ENCODE results near the gene DIPK2A.

Gene DIPK2A

GRCh38 chr3:143974271-143975238, 2.9 kb downstream of the DIPK2A start:
- DNase-seq (ENCODE audit: low spot score): no peak

GRCh38 chr3:143975554-143976152, 4.0 kb downstream of the DIPK2A start:
- peak; percentile 18 for DNase-seq (ENCODE audit: low spot score)

DNA sequence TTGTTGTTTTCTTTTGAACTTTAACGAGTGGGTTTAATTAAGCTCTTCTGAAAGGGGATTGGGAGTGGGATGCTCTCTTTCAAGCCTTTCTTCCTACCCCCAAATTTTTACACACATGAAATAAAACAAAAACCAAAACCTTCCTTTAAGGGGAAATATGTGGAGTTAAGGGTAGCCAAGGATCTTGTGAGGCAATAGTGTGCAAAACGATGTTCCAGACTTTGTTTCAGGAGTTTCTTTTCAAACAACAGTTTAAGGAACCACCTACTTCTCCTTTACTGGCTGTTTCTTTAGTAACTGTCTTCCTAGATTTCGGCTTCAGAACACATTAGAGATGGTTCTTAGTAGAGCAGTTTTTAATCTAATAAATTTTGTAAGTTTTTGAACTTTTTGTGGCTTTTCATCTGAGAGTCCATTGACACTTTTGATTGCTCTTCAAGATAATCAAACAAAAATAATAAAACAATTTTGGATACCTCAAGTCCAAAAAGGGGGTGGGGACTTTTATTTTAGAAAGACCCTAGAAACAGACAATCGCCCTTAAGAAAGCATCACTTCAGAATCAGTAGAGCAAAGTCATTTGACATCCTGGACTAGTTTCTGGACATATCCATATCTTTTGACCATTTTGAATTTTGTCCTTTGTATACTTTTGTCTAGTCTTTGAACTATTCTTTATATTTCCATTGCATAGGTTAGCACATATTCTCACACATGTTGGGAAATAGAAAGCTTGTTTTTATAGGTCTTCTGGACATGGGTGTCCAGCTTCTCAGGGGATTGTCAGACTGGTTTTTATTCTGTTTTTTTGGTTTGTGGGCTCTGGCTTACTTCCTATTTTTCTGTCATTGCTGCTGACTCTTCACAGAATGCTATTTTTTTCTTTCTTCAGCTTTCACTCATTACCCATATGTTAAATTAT, 6.0 kb downstream of the DIPK2A start:
- no peak for DNase-seq (ENCODE audit: low spot score)

DNA sequence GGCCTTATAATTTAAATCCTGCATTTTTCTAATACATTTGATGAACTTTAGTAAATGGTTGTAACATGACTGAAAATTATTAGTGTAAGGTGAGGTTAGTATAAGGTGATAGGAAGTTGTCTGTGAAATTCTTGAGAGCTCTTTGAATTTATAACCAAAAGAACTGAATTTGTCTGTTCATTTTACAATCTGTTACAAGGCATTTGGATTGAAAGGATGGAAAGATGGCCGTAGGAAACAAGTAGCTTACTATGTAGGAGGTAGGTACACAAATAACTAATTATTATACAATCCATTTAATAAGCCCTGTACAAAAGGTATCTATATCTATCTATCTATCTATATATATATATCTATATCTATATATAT, 6.6 kb downstream of the DIPK2A start:
- DNase-seq (ENCODE audit: low spot score): no peak

- no peak for DNase-seq (ENCODE audit: low spot score)
Observed at GRCh38 chr3:143979041-143979440, 7.4 kb downstream of the DIPK2A start.

- no peak for DNase-seq (ENCODE audit: low spot score)
Observed at GRCh38 chr3:143979813-143980212, 8.2 kb downstream of the DIPK2A start.

DNA sequence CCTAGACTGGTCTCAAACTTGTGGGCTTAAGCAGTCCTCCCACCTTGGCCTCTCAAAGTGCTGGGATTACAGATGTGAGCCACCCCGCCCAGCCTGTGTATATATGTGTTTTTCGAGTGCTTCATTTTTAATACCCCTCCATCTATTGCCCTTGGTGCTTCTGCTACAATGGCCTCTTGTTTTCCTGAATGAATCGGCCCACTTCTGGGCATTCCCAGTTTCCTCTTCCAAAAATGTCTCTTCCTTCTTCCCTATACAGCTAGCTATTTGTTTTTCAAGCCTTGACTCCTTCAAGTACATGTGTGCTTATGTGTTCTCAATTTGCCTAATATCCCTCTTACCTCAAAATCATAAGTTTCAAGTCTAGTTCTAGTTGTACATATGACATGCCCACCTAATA, 16.7 kb downstream of the DIPK2A start:
- no peak for DNase-seq (ENCODE audit: low spot score)

DNA sequence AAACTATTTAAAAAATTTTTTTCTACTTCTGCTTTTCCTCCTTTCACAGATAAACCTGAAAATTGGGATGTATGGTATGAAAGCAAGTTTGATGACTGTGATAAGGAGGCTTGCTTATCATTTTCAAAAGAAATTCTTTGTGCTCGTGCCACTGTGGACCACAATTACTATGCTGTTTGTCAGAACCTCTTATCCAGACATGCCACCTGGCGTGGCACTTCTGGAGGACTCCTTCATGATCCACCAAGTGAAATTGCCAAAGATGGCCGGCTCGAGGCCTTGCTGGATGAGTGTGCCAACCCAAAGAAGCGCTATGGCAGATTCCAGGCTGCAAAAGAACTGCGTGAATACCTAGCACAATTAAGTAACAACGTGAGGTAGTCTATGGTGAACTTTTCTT, 17.8 kb downstream of the DIPK2A start:
- no peak for DNase-seq (ENCODE audit: low spot score)

DNA sequence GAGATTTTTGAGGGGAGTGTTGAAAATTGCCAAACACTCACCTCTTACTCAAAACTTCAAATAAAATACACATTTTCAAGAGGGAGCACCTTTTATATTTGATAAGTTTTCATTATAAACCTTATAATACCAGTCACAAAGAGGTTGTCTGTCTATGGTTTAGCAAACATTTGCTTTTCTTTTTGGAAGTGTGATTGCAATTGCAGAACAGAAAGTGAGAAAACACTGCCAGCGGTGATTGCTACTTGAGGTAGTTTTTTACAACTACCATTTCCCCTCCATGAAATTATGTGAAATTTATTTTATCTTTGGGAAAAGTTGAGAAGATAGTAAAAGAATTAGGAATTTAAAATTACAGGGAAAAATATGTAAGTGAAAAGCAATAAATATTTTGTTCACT, 20.1 kb downstream of the DIPK2A start:
- no peak for DNase-seq (ENCODE audit: low spot score)

DNA sequence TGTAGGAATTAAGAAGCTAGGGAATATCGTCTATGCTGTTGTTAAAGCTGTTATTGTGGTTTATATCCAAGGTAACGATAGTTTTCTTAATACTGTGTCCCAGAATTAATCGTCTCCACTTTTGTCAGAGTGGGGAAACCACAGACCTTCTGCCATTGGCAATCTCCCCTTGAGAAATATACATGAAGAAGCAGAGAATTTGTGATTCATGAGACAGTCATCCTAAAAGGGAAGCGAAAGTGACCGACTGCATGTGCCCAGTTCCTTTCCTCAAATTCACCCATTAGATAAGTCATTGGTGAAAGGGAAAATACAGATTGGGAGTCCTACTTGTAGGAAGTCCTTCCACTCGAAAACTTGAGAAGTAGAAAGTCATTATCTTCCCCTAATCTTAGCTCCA, 26.6 kb downstream of the DIPK2A start:
- DNase-seq (ENCODE audit: low spot score): no peak

GRCh38 chr3:144003051-144003450, 31.4 kb downstream of the DIPK2A start:
- no peak for DNase-seq (ENCODE audit: low spot score)

- DNase-seq (ENCODE audit: low spot score): no peak
Observed at GRCh38 chr3:144010371-144010770, 38.7 kb downstream of the DIPK2A start.

DNA sequence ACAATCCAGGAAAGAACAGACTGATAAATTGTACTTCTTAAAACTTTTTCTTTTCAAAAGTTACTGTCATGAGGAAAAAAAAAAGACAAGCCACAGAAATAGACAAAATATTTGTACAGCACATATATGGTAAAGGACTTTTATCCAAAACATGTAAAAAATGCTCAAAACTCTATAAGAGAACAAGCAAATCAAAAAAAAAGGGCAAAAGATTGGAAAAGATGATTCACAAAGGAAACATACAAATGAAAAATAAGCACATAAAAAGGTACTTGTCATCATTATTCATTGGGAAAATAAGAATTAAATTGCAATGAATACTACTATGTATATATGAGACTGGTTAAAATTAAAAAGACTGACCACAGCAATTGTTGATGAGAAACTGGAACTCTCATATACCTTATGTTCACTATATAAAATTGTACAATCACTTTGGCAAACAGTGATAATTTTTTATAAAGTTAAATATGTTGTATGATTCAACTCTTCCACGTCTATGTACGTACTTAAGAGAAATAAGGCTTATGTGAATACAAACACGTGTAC, 39.7 kb downstream of the DIPK2A start:
- DNase-seq (ENCODE audit: low spot score): no peak

- DNase-seq (ENCODE audit: low spot score): no peak
Observed at GRCh38 chr3:144015133-144015532, 43.5 kb downstream of the DIPK2A start.

- DNase-seq (ENCODE audit: low spot score): peak; percentile 17
Observed at GRCh38 chr3:144018776-144019175, 47.2 kb downstream of the DIPK2A start.

Data from AG08396 (cell line).